Activated T-helper 1 cell treated with anti-CD3 and anti-CD28 coated beads, Interleukin-12 subunit alpha, Interleukin-12 subunit beta, Interleukin-2, Interleukin-4 antibody, amounts not matched to agents 30 ng/mL and 10 ng/mL and 1 ng/mL, durations not matched to agents 14 hours and 24 hours and 36 hours (primary cell): ENCODE results near the gene HLF. TPM values are rescaled to one million over a fixed set of nuclear protein-coding genes. Genes with fewer than 3 reads are reported as not detected.

Source experiments
- DNase-seq: peaks from one replicate; pipeline ENCODE4 v3.0.0; 2021; ENCODE audit warnings: low spot score
- H3K27ac Mint-ChIP-seq: one replicate; pipeline ENCODE4 v1.8.0; 2021; ENCODE audit warnings: mild to moderate bottlenecking, mixed read lengths
- H3K27me3 Mint-ChIP-seq: one replicate; pipeline ENCODE4 v1.8.0; 2022; ENCODE audit warnings: mild to moderate bottlenecking, moderate library complexity, mixed read lengths; ENCODE audit not compliant: insufficient read depth
- H3K36me3 Mint-ChIP-seq: one replicate; pipeline ENCODE4 v1.8.0; 2021; ENCODE audit warnings: low read depth, mixed read lengths
- H3K4me1 Mint-ChIP-seq: one replicate; pipeline ENCODE4 v1.8.0; 2021; ENCODE audit warnings: low read depth, mixed read lengths
- H3K4me3 Mint-ChIP-seq: one replicate; pipeline ENCODE4 v1.8.0; 2021; ENCODE audit warnings: mild to moderate bottlenecking, moderate library complexity, mixed read lengths
- H3K9me3 Mint-ChIP-seq: one replicate; pipeline ENCODE4 v1.8.0; 2021; ENCODE audit warnings: mixed read lengths
- intact Hi-C: fragments of 100-400 bp; cut with micrococcal nuclease; formaldehyde crosslinking; loops from one replicate; pipeline ENCODE4 v1.15.1; 2024
- total RNA-seq: library from RNA; stranded (reverse); gene quantifications from 2 replicates; pipeline ENCODE4 v1.2.3, GENCODE V29; 2022

Gene HLF
- total RNA-seq, 1 donor from 2014 or later = 0.36 TPM

DNA sequence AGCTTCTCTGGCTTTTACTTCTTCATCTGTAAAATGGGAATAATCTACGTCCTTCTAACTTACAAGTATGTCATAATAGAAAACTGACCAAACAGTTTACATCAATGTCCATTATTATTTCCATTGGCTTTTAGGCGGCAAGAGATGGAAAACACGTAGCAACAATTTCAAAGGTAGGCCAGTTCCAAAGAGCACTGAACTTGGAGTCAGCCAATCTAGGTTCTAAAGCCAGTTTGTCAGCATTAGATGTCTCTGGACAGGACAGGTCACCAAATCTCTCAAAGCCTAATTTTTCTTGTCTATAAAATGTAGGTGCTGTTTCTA is 17.6 kb downstream of the HLF start:
- no peak overlapping the region for H3K4me3 Mint-ChIP-seq
- H3K9me3 Mint-ChIP-seq = peaks cover 3% of the 10 kb centered on the region
- H3K36me3 Mint-ChIP-seq = no peaks in the 10 kb centered on the region
- intact Hi-C loops = no loop called here
- no peak overlapping the region for H3K27ac Mint-ChIP-seq
- peaks cover 14% of the 10 kb centered on the region for H3K4me1 Mint-ChIP-seq
- H3K27me3 Mint-ChIP-seq = peaks cover 9% of the 10 kb centered on the region
- no peak for DNase-seq

DNA sequence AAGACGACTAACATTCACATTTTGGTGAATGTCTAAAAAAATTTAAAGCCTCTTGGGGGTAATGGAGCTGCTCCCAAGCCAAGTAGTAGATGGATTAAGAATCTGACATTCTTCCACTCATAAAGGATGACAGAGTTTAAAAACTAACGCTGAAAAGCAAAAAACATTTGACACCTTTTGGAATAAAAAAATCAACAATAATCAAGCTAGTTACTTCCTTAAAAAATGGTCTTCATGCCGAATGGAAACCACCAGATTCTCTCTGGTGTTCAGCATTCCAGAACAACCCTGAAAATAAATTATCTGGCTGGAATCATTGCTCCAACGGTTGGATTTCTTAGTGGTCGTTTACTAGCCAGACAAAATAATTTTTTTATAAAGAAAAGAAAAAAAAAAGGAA is 18.0 kb downstream of the HLF start:
- DNase-seq = no peak
- intact Hi-C loops = no loop called here
- no peaks in the 10 kb centered on the region for H3K36me3 Mint-ChIP-seq
- H3K27ac Mint-ChIP-seq = no peak overlapping the region
- peaks cover 9% of the 10 kb centered on the region for H3K27me3 Mint-ChIP-seq
- H3K9me3 Mint-ChIP-seq = peaks cover 3% of the 10 kb centered on the region
- no peak overlapping the region for H3K4me3 Mint-ChIP-seq
- peaks cover 14% of the 10 kb centered on the region for H3K4me1 Mint-ChIP-seq

- Mint-ChIP-seq H3K4me1 (peaks cover 14% of the 10 kb centered on the region), H3K9me3 (peaks cover 3% of the 10 kb centered on the region), H3K27me3 (peaks cover 9% of the 10 kb centered on the region), H3K36me3 (no peaks in the 10 kb centered on the region), H3K27ac (no peak overlapping the region), H3K4me3 (no peak overlapping the region)
- no peak for DNase-seq
- intact Hi-C loops = no loop called here
These were observed 18.7 kb downstream of the HLF start for GRCh38 chr17:55283256-55283965.

GRCh38 chr17:55284001-55284884 is 19.5 kb downstream of the HLF start:
- H3K36me3 Mint-ChIP-seq = no peaks in the 10 kb centered on the region
- H3K4me3 Mint-ChIP-seq = no peak overlapping the region
- no peak for DNase-seq
- H3K27me3 Mint-ChIP-seq = peaks cover 9% of the 10 kb centered on the region
- H3K27ac Mint-ChIP-seq = no peak overlapping the region
- intact Hi-C loops = no loop called here
- H3K9me3 Mint-ChIP-seq = peaks cover 3% of the 10 kb centered on the region
- H3K4me1 Mint-ChIP-seq = peaks cover 14% of the 10 kb centered on the region

GRCh38 chr17:55284944-55285339 is 20.2 kb downstream of the HLF start:
- peaks cover 9% of the 10 kb centered on the region for H3K27me3 Mint-ChIP-seq
- H3K27ac Mint-ChIP-seq = no peak overlapping the region
- intact Hi-C loops = no loop called here
- no peak overlapping the region for H3K4me3 Mint-ChIP-seq
- H3K4me1 Mint-ChIP-seq = peaks cover 14% of the 10 kb centered on the region
- DNase-seq = no peak
- H3K36me3 Mint-ChIP-seq = no peaks in the 10 kb centered on the region
- peaks cover 3% of the 10 kb centered on the region for H3K9me3 Mint-ChIP-seq

DNA sequence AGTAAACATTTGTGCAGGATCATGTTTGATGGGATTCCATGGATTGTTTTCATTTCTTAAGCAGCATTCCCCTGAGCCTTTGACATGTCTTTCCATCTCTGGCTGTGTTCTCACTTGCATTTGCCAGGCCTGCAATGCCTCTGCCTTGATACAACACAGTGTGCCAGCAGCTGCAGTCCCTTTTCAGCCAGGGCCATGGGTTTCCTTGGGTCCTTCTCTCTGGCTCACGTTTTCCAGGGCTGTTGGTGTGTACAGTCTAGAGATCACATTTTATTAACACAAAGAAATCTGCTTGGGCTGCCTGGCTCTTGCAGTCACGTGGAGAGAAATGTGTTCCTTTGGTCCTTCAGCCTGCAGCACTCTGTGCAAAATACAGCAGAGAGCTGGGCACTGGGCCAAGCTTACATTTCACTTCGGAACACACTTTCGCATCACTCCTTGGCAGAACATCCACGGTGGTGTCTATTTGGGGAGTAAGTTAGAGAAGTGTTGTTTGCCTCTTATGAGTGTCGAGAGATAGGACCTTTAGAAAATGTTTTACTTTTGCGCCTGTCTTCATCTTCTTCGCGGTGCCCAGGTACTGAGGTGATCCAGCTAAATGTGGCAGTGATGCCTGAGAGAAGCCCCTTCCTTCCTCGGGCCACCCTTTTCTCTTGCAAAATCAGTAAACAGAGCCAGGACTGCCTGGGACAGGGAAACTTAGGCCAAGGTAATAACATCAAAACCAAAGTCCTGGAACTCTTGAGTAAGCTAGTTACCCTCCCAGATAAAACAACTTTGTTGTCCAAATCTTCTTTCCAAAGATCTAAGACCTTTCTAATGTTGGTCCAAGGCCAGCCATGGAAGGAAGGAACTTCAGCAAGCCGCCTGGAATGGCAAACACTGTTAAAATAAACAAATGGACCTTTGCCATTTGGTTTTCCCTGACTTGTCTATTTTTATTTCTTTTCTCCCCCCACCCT is 20.9 kb downstream of the HLF start:
- H3K27me3 Mint-ChIP-seq = peaks cover 5% of the 10 kb centered on the region
- H3K4me3 Mint-ChIP-seq = no peak overlapping the region
- no peak overlapping the region for H3K27ac Mint-ChIP-seq
- no peaks in the 10 kb centered on the region for H3K36me3 Mint-ChIP-seq
- H3K9me3 Mint-ChIP-seq = peaks cover 3% of the 10 kb centered on the region
- DNase-seq = no peak
- intact Hi-C loops = no loop called here
- peaks cover 14% of the 10 kb centered on the region for H3K4me1 Mint-ChIP-seq

DNA sequence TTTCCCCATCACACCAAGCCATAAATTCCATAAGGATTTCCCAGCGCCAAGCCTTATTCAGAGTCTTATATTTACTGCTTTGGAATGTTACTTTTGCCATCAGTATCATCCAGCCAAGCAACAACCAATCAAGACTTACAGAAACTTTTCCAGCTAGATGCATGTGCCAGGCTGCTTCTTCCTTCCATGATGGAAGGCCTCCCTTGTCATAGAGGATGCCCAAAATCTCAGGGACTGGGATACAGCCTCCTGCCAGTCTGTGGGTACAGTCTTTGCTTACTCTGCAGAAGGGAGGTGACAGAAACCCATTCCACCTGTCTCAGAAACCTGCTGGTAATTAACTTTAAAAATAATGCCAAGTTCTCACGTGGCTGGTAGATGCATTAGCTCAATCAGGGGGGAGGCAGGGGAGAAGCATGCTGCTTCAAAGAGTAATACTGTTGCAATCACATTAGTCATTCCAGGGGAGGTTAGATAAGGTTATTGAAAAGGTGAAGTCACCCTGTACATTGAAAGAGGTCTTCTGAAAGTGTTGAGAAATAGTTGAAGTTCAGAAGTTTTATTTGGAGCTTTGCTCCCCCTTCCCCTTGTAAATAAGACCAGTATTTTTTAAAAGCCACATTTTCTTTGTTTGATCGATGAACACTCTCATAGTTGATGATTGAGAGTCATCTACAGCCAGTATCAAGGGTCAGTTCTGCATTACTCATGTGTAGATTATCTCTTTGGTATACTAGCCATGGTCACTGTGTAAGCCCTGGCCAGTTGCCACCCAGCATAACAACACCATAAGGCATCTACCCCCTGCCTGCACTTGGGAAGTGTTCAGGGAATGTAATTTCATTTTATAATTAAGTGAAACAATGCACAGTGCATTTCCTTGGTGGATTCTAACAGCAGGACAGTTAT is 22.2 kb downstream of the HLF start:
- Mint-ChIP-seq H3K4me3 (no peak overlapping the region), H3K27ac (no peak overlapping the region), H3K9me3 (peaks cover 3% of the 10 kb centered on the region)

DNA sequence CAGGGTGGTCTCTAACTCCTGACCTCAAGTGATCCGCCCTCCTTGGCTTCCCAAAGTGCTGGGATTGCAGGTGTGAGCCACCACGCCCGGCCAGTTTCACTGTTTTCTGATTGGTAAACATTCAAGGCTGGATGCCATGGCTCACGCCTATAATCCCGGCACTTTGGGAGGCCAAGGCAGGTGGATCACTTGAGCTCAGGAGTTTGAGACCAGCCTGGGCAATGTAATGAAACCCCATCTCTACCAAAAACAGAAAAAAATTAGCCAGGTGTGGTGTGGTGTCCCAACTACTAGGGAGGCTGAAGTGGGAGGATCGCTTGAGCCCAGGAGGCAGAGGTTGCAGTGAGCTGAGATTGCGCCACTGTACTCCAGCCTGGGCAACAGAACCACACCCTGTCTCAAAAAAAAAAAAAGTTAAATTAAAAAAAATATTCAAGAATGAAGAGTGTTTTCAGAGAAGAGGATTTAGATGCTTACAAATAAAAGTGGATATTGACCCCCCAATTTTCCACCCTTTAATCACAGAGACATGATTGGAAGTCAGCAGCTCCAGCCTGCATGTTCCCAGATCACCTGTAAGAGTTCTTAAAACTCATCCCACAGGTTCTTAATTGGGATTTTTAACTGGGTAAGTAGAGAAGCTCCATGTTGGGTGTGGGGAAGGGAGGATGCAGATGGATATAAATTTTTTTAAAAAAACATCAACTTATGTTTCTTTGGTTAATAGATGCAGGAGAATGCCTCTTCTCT is 23.8 kb downstream of the HLF start:
- H3K27me3 Mint-ChIP-seq = no peaks in the 10 kb centered on the region
- intact Hi-C loops = no loop called here
- no peak for DNase-seq

More for the DNA sequence above, 22.2 kb downstream of the HLF start:
- Mint-ChIP-seq H3K27me3 (peaks cover 5% of the 10 kb centered on the region), H3K4me1 (peaks cover 14% of the 10 kb centered on the region), H3K36me3 (no peaks in the 10 kb centered on the region)
- DNase-seq = no peak
- intact Hi-C loops = no loop called here

DNA sequence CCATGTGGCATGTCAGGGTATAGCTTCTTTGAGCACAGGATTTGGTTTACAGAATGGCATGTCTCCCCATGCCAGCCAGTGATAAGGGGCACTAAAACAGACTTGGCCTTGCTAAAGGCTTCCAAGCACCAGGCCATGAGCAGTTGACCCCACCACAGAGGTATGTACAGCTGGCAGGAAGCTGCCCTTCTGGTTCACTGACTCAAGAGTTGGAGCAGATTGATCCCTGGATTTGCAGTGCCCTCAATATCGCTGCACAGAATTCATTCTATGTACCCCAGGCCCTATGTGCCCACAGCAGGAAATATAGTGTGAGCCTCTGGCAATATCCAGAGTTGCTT is 24.3 kb downstream of the HLF start:
- Mint-ChIP-seq H3K36me3 (no peaks in the 10 kb centered on the region), H3K4me1 (peaks cover 10% of the 10 kb centered on the region), H3K4me3 (no peak overlapping the region), H3K9me3 (peaks cover 3% of the 10 kb centered on the region), H3K27ac (no peak overlapping the region), H3K27me3 (no peaks in the 10 kb centered on the region)
- DNase-seq = no peak
- intact Hi-C loops = no loop called here

More for the DNA sequence above, 23.8 kb downstream of the HLF start:
- peaks cover 3% of the 10 kb centered on the region for H3K9me3 Mint-ChIP-seq
- H3K36me3 Mint-ChIP-seq = no peaks in the 10 kb centered on the region
- H3K27ac Mint-ChIP-seq = no peak overlapping the region
- peaks cover 14% of the 10 kb centered on the region for H3K4me1 Mint-ChIP-seq
- H3K4me3 Mint-ChIP-seq = no peak overlapping the region

DNA sequence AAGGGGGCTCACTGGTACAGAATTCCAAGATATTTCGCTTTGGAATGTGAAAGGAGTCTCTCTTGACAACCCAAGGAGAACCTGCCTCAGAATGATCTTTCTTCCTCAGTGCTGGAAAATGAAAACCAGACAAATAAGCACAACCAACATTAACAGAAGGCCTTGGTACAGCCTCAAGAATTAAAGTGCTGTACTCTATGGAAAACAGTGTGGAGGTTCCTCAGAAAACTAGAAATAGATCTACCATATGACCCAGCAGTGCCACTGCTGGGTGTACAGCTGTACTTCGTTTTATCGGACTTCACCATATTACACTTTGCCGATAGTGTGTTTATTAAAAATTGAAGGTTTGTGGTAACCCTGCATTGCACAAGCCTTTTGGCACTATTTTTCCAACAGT is 25.2 kb downstream of the HLF start:
- no peak overlapping the region for H3K4me3 Mint-ChIP-seq

DNA sequence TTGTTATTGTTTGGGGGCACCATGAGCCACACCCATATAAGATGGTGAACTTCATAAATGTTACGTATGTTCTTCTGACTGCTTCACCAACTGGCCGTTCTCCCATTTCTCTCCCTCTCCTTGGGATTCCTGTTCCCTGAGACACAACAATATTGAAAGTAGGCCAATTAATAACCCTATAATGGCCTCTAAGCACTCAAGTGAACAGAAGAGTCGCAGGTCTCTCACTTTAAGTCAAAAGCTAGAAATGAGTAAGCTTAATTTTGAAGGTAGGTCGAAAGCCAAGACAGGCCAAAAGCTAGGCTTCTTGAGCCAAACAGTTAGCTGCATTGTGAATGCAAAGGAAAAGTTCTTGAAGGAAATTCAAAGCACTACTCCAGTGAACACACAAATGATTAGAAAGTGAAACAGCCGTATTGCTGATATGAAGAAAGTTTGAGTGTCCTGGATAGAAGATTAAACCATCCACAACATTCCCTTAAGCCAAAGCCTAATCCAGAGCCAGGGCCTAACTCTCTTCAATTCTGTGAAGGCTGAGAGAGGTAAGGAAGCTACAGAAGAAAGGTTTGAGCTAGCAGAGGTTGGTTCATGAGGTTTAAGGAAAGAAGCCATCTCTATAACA is 25.8 kb downstream of the HLF start:
- Mint-ChIP-seq H3K4me1 (no peaks in the 10 kb centered on the region), H3K27ac (no peak overlapping the region), H3K27me3 (no peaks in the 10 kb centered on the region), H3K9me3 (no peaks in the 10 kb centered on the region), H3K36me3 (no peaks in the 10 kb centered on the region), H3K4me3 (no peak overlapping the region)
- intact Hi-C loops = no loop called here
- DNase-seq = no peak

More for the DNA sequence above, 25.2 kb downstream of the HLF start:
- intact Hi-C loops = no loop called here
- DNase-seq = no peak
- Mint-ChIP-seq H3K27ac (no peak overlapping the region), H3K36me3 (no peaks in the 10 kb centered on the region), H3K9me3 (peaks cover under 1% of the 10 kb centered on the region), H3K27me3 (no peaks in the 10 kb centered on the region), H3K4me1 (peaks cover under 1% of the 10 kb centered on the region)
